NCI-H748 treated with DMSO at 0.1 percent for 48 hours (cell line): ENCODE measurements around the gene MME.
"Not testable (repeated sequence)": the region's sequence is repeated elsewhere in the genome, so short reads cannot be mapped to it uniquely, and the experiment has no call there.

ENCODE experiments used
- DNase-seq: peaks from one replicate; lab custom pipeline; 2025; lab: John Stamatoyannopoulos, UW

The MME gene

GRCh38 chr3:155084567-155084966, 4.4 kb downstream of the MME start:
- DNase-seq: no peak

DNA sequence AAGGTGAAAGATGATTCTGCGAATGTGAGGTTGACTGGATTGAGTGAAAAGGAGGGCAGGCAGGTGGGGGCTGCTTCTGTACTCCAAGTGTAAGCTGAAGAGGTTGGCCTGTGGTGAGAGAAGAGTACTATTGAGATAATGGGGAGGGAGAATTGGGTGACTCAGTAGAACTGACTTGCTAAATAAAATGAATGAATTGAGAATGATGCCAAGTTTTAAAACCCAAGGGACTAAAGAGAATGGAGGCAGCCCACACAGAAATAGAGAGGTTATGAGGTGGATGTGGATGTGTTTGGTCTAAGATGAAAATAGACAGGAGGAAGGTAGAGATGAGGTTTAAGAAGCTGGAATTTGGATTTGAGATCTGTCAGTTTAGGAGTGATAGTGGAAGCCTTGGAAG, 5.9 kb downstream of the MME start:
- DNase-seq: no peak

GRCh38 chr3:155088706-155089345, 8.7 kb downstream of the MME start:
- no peak for DNase-seq

DNA sequence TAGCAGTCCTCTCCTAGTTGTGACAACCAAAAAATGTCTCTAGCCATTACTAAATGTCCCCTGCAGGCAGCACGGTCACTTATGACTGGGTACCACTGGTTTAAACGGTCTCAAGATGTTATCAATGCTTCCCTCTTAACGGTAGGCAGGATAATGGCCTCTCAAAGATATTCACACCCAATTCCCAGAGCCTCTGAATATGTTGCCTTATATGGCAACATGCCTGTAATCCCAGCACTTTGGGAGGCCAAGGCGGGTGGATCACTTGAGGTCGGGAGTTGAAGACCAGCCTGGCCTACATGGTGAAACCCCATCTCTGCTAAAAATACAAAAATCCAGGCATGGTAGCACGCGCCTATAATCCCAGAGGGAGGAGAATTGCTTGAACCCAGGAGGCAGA, 9.4 kb downstream of the MME start:
- DNase-seq: no peak

GRCh38 chr3:155093261-155093660, 13.1 kb downstream of the MME start:
- no peak for DNase-seq

GRCh38 chr3:155096303-155097008, 16.3 kb downstream of the MME start:
- DNase-seq: no peak

GRCh38 chr3:155097009-155097349, 16.9 kb downstream of the MME start:
- no peak for DNase-seq

DNA sequence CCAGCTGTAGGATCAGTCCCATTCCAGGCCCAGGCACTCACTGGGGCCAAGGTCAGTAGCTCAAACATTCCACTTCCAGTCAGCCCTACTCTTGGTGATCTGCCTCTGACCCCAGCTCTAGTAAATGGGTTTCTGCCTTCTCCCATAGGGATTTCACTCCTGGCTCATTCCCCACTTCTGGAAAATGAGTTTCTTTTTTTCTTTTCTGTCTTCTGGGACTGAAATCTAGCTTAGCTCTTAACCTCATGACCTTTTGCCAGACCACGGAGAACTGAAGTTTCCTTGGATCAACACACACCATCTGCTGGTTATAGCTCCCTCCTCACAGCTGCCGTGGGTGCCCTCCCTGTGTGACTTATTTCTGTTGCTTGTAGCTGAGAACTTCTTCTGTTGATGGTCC, 21.3 kb downstream of the MME start:
- no peak for DNase-seq

GRCh38 chr3:155102329-155102728, 22.2 kb downstream of the MME start:
- no peak for DNase-seq

DNA sequence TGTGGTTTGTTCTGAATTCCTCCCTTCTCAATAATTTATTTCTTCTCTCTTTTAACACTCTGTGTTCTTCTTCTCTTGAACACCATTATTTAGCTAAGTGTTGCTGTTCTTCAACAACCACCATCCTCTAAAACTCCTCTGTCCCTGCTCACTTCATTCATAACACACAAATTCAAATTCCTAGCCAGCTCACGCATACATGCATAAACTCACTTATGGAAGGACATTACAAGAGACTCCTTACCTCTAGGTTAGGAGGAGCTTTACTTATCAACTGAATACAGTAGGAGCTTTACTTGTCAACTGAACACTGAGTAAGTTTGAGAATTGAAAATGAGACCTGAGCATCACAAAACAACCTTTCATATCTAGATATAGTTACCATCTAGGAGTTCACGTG, 23.6 kb downstream of the MME start:
- no peak for DNase-seq

DNA sequence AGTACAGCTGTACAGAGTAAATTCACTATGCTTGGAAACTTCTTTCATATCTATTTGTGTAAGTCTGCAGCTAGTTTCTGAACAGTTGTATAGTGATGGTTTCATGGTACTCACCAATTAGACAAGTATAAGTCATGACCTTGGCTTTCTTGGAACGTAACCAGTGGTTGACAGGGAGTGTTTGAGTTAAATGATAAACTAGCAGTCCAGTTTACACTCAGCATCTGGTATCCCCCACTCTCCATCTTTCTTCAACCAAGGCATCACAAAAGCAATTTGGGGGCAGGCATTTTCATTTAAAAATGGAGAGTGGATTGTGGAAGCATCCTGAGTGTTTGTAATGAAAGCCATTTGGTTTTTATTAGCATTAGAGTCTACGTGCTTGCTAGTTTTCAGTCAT, 26.0 kb downstream of the MME start:
- DNase-seq: no peak

DNA sequence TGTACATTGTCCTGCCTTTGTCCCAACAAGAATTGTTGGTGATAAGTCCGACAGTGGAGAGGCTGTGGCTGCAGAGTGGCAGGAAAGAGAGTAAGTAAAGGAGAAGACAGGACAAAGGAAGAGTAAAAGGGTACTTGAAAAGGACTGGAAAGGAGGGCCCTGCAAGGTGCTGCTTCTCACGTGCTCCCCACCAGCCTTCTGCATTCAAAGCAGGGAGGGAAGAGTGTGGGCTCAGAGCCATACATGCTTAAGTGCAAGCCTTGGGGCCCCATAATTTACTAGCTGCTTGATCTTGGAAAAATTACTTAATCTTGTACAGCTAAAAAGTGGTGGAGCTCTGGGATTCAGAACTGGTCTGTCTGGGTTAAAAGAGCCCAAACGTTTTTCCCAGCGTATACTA, 29.9 kb downstream of the MME start:
- no peak for DNase-seq

DNA sequence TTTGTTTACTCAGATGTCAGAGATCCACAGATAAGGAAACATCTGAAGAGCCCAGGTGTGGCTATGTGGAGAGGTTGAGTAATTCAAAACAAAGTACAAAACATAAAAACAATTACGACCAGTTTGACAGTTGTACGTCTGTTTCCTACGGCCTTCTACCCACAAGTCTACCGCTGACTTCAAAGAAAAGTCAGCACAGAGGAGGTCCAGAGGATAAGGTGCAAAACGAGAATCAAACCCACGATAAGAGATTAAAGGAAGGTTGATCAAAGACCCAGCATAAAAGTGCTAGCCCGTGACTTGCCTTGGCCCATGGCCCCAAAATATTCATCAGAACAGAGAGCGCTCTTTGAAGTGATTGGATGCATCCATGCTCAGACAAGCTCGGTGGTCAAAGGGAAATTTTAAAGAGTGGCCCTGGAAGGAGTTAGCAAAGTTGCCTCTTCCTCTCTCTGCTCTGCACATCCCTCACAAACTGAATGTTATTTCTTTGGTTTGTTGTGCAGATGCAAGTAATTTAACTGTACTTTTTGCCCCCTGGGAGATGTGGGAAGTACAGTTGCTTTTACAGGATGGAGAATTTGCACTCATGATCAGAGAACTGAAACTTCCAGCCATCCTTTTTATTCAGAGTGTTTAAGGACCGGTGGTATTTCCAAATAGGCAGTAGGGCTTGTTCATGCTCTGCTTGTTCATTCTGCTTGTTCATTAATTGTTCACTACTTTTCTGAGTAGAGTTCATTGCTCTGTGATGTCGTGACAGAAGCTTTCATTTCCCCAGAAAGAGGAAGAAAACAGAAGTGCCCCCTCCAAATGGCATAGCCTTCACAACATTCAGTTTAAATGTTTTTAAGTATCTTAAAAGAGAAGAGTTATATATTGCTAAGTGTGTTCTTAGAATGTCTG, 31.1 kb downstream of the MME start:
- no peak for DNase-seq

- no peak for DNase-seq
These were observed 31.9 kb downstream of the MME start for GRCh38 chr3:155111971-155112370.

GRCh38 chr3:155112661-155113389, 32.7 kb downstream of the MME start:
- no peak for DNase-seq

DNA sequence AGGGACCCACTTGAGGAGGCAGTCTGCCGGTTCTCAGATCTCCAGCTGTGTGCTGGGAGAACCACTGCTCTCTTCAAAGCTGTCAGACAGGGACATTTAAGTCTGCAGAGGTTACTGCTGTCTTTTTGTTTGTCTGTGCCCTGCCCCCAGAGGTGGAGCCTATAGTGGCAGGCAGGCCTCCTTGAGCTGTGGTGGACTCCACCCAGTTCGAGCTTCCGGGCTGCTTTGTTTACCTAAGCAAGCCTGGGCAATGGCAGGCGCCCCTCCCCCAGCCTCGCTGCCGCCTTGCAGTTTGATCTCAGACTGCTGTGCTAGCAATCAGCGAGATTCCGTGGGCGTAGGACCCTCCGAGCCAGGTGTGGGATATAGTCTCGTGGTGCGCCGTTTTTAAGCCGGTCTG, 44.6 kb downstream of the MME start:
- not testable (repeated sequence) for DNase-seq

DNA sequence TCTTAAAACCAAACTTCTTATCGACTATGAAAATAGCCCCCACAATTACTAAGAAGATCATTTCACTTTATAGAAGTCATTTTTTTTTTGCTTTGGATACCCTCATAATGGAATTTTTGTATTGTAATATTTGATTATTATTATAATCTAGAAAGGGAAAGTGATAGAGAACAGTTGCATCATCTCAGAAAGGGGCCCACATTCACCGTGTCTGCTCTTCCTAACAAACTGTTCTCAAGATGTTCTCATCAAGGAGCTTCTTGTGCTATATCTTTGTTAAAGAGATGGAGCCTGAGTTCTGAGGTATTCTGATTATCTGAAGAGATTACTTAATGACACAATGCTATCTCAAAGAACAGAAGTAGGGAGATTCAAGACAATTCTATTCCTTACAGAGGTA, 49.3 kb downstream of the MME start:
- DNase-seq: no peak

DNA sequence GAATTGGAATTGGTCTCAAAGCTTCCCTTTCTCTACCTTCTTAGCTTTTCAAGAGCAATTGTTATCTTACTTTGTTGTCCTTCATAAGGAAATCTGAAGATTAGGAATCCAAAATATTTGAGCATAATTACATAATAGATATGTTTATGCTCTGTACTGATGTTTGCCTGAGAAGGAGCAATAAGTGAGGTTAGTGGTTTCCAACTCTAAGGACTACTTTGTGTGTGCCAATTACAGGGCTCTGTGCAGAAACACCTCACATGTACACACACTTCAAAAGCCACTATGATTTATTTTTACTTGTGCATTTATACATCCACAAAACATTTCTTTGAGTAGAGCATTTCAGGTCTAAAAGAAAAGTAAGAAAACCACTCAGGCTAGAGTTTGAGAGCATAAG, 49.9 kb downstream of the MME start:
- no peak for DNase-seq

DNA sequence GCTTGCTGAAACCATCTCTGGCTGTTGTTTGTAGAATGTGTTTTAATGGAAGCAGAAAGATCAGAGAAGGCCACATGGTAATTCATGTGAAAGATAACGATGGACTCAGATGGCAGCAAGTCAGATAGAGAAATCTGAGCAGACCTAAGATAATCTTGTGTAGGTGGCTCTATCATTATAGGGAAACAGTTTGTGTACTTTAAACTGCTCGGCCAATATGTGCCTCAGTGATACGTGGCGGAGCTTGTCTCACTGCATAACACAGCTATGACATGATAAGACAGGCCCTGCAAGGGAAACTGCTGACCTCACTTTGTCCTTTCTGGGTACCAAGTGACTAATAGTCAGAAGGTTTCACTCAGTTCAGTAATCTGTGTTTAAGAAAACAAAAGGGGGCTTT, 51.0 kb downstream of the MME start:
- no peak for DNase-seq

GRCh38 chr3:155134311-155134710, 54.2 kb downstream of the MME start:
- not testable (repeated sequence) for DNase-seq

- DNase-seq: no peak
These were observed 54.9 kb downstream of the MME start for GRCh38 chr3:155135003-155135402.

GRCh38 chr3:155138677-155139076, 58.6 kb downstream of the MME start:
- no peak for DNase-seq
